ENCODE measurements around the gene GFI1B. TPM values are rescaled to one million over a fixed set of nuclear protein-coding genes. Genes with fewer than 3 reads are reported as not detected.
"Not testable (repeated sequence)": the region's sequence is repeated elsewhere in the genome, so short reads cannot be mapped to it uniquely, and the experiment has no call there.

GFI1B gene
- total RNA-seq, 2 experiments from 2014 or later = not detected

DNA sequence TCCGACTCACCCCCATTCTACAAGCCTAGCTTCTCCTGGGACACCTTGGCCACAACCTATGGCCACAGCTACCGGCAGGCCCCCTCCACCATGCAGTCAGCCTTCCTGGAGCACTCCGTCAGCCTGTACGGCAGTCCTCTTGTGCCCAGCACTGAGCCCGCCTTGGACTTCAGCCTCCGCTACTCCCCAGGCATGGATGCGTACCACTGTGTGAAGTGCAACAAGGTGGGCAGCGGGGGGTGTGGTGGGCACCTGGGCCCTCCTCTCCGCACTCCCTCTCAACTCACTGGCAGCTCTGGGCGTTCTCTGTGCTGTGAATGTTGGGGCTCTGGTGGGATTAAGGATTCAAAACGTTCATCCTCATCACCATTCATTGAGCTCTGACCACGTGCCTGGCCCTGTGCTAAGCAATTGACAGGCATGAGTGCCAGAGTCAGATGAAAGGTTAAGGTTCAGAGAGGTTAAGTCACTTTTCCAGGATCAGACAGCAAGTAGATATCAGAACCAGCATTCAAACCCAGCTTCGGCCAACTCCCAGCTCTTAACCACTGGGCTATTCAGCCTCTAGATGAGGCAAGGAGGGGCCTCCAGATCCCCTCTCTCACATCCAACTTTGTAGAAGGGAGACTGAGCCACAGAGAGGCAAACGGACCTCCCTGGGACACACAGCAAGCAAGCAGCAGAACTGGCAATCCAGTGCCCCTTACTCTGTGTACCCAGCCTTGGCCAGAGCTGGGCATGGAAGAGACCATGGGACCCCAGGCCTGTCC is 9.9 kb downstream of the GFI1B start:
- POLR2A ChIA-PET = no interaction called here
- CTCF ChIA-PET = no interaction called here

DNA sequence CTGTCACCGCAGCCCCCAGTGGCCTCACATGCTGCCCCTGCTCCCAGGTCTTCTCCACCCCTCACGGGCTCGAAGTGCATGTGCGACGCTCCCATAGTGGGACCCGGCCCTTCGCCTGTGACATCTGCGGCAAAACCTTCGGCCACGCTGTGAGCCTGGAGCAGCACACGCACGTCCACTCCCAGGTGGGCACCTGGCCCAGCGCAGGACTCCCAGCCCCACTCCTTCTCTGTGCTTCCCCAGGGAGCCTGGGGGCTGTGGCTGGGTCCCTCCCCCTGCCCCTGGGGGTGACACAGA is 10.5 kb downstream of the GFI1B start:
- ChIA-PET POLR2A (no interaction called here), CTCF (no interaction called here)

DNA sequence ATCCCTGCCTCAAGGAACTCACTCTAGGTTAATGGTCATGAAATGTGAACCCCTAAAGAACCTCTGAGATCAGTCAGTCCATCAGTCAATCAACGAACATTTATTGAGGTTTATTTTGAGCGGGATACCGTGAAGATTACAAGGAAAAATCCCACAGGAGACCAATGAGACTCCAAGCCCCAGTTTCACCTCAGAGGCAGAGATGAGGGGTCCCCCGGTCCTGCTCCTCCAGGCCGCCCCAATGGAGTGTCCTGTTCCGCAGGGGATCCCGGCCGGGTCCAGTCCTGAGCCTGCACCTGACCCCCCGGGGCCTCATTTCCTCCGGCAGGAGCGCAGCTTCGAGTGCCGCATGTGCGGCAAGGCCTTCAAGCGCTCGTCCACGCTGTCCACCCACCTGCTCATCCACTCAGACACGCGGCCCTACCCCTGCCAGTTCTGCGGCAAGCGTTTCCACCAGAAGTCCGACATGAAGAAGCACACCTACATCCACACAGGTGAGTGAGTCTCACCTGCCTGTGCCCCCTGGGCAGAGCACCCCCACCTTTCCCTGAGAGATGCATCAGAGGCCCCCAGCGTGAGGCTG is 11.0 kb downstream of the GFI1B start:
- ChIA-PET CTCF (no interaction called here), POLR2A (no interaction called here)

DNA sequence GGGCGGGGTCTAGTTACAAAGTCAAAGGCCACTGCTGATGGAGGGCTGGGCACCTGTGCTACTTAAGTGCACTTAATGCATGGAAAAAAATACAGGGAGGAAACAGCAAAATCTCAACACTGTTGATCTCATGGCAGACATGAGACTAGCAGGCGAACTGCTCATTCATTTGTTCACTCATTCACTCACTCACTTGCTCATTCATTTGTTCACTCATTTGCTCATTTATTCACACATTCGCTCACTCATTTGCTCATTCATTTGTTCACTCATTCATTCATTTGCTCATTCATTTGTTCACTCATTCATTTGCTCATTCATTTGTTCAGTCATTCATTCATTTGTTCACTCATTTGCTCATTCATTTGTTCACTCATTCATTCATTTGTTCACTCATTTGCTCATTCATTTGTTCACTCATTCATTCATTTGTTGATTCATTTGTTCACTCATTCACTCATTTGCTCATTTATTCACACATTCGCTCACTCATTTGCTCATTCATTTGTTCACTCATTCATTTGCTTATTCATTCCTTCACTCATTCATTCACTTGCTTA is 11.6 kb downstream of the GFI1B start:
- CTCF ChIA-PET, POLR2A ChIA-PET: not testable (repeated sequence)

DNA sequence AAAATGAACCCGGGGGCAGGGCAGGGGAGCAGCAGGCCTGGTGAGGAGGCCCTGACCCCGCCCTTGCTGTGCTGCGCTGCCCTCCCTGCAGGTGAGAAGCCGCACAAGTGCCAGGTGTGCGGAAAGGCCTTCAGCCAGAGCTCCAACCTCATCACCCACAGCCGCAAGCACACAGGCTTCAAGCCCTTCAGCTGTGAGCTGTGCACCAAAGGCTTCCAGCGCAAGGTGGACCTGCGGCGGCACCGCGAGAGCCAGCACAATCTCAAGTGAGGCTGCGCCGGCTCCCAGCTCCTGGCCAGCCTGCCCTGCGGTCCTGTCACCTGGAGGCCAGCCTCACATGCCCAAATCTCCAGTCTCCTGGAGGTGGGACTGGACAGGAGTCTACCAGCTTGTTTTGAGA is 12.3 kb downstream of the GFI1B start:
- ChIA-PET CTCF (no interaction called here), POLR2A (no interaction called here)

DNA sequence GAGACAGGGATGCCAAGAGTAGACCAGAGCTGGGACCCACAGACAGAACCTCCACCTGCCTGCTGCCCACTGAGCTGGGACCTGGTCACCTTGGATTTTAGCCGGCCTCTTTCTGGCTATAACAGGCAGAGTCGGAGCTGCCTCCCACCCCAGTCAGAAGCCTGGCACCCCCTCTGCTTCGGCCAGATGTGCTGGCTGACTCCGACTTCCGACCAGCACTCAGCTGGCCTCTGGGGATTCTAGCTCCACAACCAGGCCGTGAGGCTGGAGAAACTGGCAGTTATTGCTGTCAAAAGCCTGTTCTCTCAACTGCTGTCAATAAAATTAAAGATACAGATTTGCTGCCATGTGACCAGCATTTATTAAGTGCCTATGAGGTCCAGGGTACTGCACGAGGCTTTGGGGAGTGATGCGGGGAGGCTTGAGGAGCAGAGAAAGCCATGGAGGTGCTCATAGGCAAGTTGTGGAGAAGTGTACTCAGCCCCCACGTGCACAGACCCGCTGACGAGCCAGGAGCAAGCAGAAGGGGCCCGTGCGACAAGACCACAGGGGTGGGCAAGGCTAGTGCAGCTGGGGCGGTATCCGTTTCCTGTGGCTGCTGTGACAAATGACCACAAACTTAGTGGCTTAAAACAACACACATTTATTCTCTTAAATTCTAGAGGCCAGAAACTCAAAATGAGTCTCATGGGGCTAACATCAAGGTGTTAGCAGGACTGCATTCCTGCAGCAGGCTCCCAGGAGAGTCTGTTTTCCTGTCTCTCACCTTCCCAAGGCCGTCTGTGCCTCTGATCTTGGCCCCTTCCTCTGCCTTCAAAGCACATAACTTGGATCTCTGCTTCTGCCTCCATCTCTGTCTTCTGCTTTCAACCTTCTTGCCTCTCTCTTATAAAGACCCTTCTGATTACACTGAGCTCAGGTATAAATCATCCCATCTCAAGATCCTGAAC is 13.1 kb downstream of the GFI1B start:
- POLR2A ChIA-PET = no interaction called here
- CTCF ChIA-PET = no interaction called here

DNA sequence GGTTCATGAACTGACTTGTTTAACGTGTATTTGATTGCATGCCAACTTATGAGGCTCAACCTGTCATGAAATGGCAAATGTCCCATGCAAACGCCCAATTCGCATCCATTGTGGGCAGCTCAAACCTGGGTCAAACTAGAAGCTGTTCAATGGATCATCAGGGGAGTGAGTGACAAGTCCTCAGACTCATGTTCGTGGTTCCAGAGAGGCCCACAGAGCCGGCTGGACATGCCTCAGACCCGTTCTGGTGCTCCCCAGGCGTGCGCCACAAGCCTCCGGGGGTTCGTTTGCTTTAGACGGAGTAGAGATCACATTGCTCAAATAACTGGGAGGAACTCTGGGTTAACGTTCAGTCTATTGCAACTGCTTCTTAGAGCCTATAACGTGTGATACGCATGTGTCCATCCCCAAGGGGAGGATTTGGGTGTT is 15.0 kb downstream of the GFI1B start:
- ChIA-PET CTCF (no interaction called here), POLR2A (no interaction called here)

DNA sequence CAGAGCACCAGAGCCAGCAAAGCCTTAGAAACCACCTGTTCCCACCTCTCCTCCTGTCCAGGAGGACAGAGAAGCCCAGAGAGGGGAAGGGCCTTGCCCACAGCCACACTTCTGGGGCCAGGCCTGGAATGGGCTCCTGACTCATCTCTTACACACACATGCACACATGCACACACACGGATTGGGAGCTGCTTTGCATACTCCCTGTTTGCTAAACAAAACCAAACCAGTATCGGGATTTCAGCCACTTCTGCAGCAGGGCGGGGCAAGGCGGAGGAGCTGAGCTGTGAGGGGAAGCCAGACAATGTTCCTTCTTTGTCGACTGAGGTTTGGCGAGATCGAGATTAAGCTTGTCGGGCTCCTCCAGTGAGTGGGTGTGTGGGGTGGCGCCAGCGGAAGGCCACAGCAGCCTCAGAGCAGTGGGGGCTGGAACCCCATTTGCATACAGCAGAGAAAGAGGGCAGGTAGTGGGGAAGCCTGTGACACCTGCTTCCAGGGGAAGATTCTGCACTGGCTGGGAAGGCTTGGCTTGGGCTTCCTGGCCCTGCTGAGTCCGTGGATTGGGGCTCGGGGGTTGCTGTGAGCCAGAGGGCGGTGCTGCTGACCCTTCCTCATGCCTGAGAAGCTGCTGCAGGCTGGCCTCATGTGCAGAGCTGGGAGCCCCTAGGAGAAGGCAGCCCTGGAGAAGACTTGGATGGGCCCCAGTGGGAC is 16.1 kb downstream of the GFI1B start:
- ChIA-PET CTCF (no interaction called here), POLR2A (interaction anchor here (0.9 kb wide), 1 partner anchor 36 kb away, joined by 3 read pairs; the partner anchor contains the start of gene GTF3C5)

DNA sequence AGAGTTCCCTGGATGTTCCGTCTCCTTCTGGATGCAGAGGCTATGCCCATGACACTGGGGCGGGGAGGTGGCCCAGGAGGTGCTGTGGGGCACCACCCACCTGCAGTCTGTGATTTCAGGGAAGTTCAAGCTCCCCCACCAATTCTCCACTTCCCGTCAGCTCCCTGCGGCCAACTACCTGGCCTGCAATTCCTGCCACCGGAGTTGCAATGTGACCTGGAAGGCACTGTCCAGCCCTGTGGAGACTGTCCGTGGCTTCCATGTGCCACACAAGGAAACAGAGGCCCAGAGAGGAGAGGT is 16.6 kb downstream of the GFI1B start:
- ChIA-PET CTCF (no interaction called here), POLR2A (no interaction called here)

DNA sequence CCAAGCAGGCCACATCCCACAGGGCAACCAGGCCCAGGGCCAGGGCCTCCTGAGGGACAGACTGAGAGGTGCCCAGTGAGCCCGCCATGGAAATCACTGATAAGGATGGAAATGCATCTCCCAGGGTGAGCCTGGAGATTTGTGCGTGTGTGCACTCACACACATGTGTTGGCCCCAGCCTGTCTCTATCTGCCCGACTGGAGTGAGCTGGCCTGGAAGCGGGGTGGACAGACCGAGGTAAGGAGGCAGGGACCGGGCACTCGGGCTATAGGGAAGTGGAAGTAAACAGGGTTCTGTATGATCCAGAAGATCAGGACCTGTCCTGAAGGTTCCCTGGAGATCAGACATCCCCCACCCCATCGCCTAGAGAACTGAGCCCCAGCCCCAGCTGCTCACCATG is 17.4 kb downstream of the GFI1B start:
- ChIA-PET POLR2A (no interaction called here), CTCF (no interaction called here)

DNA sequence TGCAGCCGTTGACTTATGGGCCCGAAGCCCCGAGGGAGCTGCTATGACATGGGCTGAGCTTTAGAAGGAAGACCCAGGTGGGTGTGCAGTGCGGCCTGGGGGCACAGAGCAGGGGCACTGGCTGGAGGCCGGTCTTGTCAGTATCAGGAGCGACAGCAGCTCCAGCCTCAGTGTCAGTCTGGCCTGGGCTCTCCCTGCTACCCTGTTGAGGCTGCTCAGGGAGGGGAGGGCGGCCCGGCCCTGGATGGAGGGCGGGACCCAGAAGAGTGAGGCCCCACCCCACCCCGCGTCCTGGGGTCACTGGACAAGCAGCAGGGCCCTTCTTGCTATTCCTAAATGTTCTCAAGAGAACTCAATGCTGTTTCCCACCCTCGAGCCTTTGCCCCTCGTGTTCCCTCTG is 18.0 kb downstream of the GFI1B start:
- CTCF ChIA-PET = no interaction called here
- POLR2A ChIA-PET = no interaction called here

DNA sequence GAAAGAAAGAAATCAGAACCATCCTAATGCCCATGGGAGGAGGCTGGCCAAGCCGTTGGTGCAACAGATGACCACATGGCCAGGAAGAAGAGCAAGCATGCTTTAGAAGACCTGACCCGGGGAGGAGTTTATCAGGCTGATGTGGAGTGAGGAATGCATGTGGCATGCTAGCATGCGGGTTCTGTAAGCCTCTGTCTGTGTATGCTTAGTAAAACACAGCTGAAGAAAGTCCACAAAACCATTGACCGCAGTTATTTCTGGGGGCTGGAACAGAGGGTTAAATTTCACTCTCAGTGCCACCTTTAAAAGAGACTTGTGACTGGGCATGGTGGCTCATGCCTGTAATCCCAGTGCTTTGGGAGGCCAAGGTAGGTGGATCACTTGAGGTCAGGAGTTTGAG is 19.1 kb downstream of the GFI1B start:
- CTCF ChIA-PET = interaction anchor here (0.6 kb wide), 1 partner anchor 51 kb away, joined by 4 read pairs; no protein-coding TSS in a partner anchor
- POLR2A ChIA-PET = no interaction called here

DNA sequence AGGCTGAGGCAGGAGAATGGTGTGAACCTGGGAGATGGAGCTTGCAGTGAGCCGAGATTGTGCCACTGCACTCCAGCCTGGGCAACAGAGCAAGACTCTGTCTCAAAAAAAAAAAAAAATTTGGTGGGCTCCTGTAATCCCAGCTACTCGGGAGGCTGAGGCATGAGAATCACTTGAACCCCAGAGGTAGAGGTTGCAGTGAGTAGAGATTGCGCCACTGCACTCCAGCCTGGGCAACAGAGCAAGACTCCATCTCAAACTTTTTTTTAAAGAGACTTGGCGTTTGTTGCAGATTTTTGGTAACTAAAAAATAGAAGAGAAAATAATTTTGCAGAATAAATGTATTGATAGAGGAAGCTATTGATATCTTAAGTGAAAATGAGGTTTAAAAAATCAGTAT is 19.7 kb downstream of the GFI1B start:
- CTCF ChIA-PET, POLR2A ChIA-PET: not testable (repeated sequence)

DNA sequence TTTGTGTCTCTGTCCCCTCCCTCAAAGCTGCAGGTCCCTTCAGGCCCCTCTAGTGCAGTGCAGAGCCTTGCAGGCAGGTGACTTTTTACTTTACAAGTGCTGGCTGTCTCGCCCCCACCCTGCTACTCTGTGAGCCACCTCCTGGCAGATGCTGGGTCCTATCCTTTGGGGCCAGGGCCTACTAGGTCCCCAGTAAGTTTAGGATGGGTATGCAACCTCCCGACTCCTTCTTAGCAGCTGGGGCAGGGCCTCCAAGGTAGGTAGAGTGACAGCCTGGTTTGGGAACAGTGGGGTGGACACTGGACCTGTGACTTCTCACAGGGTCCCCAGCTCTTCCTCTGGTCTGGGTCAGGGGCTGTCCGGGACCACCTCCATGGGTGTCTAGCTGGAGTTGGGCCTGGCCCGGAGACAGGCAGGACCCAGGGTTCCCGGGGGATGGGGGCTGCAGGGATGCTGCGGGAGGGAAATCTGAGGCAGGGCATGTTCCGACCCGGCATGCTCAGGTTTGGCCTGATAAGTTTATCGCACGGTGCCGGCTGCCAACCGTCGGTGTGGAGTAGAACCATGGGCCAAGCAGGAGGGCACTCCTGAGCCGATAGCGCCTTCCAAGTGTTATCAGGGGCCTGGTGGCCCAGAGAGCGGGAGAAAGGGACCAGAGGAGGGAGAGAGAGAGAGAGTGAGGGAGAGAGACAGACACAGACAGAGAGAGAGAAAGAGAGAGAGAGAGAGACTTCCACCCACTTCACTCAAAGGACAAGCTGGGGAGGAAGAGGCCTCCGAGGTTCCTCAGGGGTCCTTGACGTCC is 20.5 kb downstream of the GFI1B start:
- ChIA-PET POLR2A (no interaction called here), CTCF (no interaction called here)

DNA sequence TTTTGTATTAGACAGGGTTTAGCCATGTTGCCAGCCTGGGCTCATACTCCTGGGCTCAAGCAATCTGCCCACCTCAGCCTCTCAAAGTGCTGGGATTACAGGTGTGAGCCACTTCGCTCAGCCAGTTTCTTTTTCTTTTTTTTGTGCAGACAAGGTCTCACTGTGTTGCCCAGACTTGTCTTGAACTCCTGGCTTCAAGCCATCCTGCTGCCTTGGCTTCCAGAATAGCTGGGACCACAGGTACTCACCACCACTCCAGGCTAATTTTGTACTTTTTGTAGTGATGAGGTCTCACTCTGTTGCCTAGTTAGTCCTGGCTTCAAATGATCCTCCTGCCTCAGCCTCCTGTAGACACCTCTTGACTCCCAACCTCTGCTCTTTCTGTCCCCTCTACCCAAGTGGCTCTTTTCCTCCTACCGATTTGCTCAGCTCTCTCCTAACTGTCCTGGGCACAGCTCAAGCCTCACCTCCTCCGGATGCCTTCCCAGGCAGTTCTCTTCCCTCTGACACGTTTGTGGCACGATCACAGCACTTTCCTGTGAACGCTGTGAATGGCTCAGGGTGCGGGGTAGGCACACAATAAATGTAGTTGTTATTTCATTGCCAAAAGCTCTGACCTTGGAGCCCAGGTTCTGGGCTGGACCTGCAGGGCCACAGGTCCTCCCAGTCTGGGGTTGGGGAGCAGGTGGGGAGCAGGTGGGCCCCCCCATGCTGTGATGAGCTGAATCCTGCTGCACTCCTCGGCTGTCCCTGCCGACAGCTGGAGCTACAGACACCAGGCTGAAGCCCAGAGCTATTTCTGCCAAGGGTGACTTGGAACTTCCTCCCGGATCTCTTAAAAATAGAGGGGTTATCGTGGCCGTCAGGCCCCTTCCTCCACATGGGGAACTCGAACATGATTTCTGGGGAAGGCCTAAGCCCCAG is 23.9 kb downstream of the GFI1B start:
- CTCF ChIA-PET = interaction anchor here (0.6 to 1.2 kb wide), 3 partner anchors 20 to 285 kb away, joined by 3 read pairs; no protein-coding TSS in a partner anchor

DNA sequence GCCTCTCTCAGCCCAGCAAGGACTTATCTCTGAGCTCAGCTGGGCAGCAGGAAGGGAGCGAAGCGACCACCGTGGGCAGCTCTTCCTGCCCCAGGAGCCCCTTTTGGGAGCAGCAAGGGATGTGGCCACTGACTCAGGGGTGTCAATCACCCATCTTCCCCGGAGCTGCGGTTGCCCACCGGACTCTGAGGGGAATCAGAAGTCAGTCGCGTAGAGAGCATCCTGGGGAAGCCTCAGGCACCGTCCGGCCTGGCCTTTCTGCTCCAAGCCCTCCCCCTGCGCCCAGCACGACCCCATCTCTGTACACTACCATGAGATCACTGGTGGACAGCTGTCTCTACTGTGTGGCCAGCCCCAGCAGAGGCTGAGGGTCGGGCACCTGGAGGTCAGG is 24.6 kb downstream of the GFI1B start:
- ChIA-PET CTCF (interaction anchor here (0.6 to 1.2 kb wide), 3 partner anchors 19 to 286 kb away, joined by 3 read pairs; no protein-coding TSS in a partner anchor), POLR2A (no interaction called here)

More for the DNA sequence above, 23.9 kb downstream of the GFI1B start:
- POLR2A ChIA-PET = no interaction called here

DNA sequence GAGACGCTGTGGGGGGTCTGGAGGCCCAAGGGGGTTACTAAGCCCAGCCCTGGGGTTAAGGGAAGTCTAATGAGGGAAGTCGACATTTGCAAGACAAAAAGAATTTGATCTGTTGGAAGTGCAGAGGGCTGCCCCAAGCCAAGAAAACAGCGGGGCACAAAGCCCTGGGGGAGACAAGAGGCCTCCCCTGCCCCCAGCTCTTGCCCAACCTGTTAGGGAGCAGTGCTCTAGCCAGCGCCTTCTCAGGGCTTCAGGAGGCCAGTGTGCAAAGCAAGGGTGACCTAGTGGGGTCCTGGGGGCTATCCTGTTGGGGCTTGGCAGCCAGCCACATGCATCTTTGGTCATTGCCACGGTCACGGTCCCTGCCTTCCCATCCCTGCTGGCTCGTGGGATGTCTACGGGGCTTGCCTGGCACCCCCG is 25.2 kb downstream of the GFI1B start:
- ChIA-PET POLR2A (no interaction called here), CTCF (no interaction called here)

Data from activated CD8-positive, alpha-beta memory T cell treated with anti-CD3 and anti-CD28 coated beads for 36 hours (primary cell).